Stomach smooth muscle (tissue), 2 donors: ENCODE measurements around the gene NADSYN1.

Experiments
- H3K27ac ChIP-seq: one replicate; pipeline ENCODE4 v1.7.0; 2013; ENCODE audit warnings: mild to moderate bottlenecking, low read length, inconsistent platforms
- H3K27me3 ChIP-seq, 2 donors: one replicate each; pipeline ENCODE4 v1.7.0; 2013; ENCODE audit warnings: low read length in 2 of 2; ENCODE audit not compliant: insufficient read depth in 2 of 2, control insufficient read depth in 1 of 2
- H3K36me3 ChIP-seq, 2 donors: one replicate each; pipeline ENCODE4 v1.7.0; 2013; ENCODE audit warnings: low read length in 2 of 2; ENCODE audit not compliant: control insufficient read depth in 2 of 2, insufficient read depth in 2 of 2
- H3K4me1 ChIP-seq: one replicate; pipeline ENCODE4 v1.7.0; 2013; ENCODE audit warnings: low read length; ENCODE audit not compliant: control insufficient read depth, insufficient read depth
- H3K4me3 ChIP-seq, 2 donors: one replicate each; pipeline ENCODE4 v1.7.0; 2013; ENCODE audit warnings: low read length in 2 of 2
- H3K9ac ChIP-seq, 2 donors: one replicate each; pipeline ENCODE4 v1.7.0; 2013; ENCODE audit warnings: low read length in 2 of 2, mild to moderate bottlenecking in 1 of 2
- H3K9me3 ChIP-seq, 2 donors: one replicate each; pipeline ENCODE4 v1.7.0; 2013; ENCODE audit warnings: low read length in 2 of 2; ENCODE audit not compliant: control insufficient read depth in 2 of 2
- donor health status: healthy.
- donor health status: Pancreatic carcinoma.

Gene NADSYN1

GRCh38 chr11:71453037-71453917, at the start of gene NADSYN1:
TSS of gene NADSYN1 (plus strand) at chr11:71453203. CDS start at chr11:71453297, 94 bp downstream.
- Histone ChIP-seq H3K36me3 (peaks cover 8 to 20% of the 10 kb centered on the region in 2 donors), H3K4me3 (peak within 1 kb of the TSS; percentile 95), H3K4me1 (peaks cover 32% of the 10 kb centered on the region), H3K9ac (peak within 1 kb of the TSS; percentile 71 to 80), H3K27me3 (no peaks in the 10 kb centered on the region), H3K27ac (peak within 1 kb of the TSS; percentile 60), H3K9me3 (no peaks in the 10 kb centered on the region)

- Histone ChIP-seq H3K9ac (no peak overlapping the region), H3K27me3 (peaks cover 0 to 10% of the 10 kb centered on the region in 2 donors), H3K9me3 (no peaks in the 10 kb centered on the region), H3K4me1 (no peaks in the 10 kb centered on the region), H3K4me3 (no peak overlapping the region), H3K27ac (no peak overlapping the region), H3K36me3 (no peaks in the 10 kb centered on the region)
These were observed 48.8 kb upstream of the NADSYN1 start for GRCh38 chr11:71404209-71404608.

- H3K4me3 ChIP-seq = no peak overlapping the region
- no peaks in the 10 kb centered on the region for H3K4me1 ChIP-seq
- H3K9ac ChIP-seq = no peak overlapping the region
- no peaks in the 10 kb centered on the region for H3K9me3 ChIP-seq
- peaks cover 0 to 7% of the 10 kb centered on the region in 2 donors for H3K27me3 ChIP-seq
- no peaks in the 10 kb centered on the region for H3K36me3 ChIP-seq
- H3K27ac ChIP-seq = no peak overlapping the region
These were observed 46.3 kb upstream of the NADSYN1 start for GRCh38 chr11:71406681-71407080.

GRCh38 chr11:71407356-71407755, 45.6 kb upstream of the NADSYN1 start:
- Histone ChIP-seq H3K36me3 (no peaks in the 10 kb centered on the region), H3K9ac (no peak overlapping the region), H3K27me3 (peaks cover 0 to 7% of the 10 kb centered on the region in 2 donors), H3K4me1 (no peaks in the 10 kb centered on the region), H3K4me3 (no peak overlapping the region), H3K27ac (no peak overlapping the region), H3K9me3 (no peaks in the 10 kb centered on the region)

GRCh38 chr11:71408826-71409225, 44.2 kb upstream of the NADSYN1 start:
- H3K9ac ChIP-seq = no peak overlapping the region
- H3K27me3 ChIP-seq = peaks cover 0 to 3% of the 10 kb centered on the region in 2 donors
- no peaks in the 10 kb centered on the region for H3K9me3 ChIP-seq
- H3K4me3 ChIP-seq = no peak overlapping the region
- H3K27ac ChIP-seq = no peak overlapping the region
- H3K36me3 ChIP-seq = no peaks in the 10 kb centered on the region
- no peaks in the 10 kb centered on the region for H3K4me1 ChIP-seq

- H3K9ac ChIP-seq = no peak overlapping the region
- H3K27ac ChIP-seq = no peak overlapping the region
- H3K4me3 ChIP-seq = no peak overlapping the region
- no peaks in the 10 kb centered on the region for H3K4me1 ChIP-seq
- H3K9me3 ChIP-seq = no peaks in the 10 kb centered on the region
- no peaks in the 10 kb centered on the region for H3K36me3 ChIP-seq
- peaks cover 0 to 3% of the 10 kb centered on the region in 2 donors for H3K27me3 ChIP-seq
These were observed 42.5 kb upstream of the NADSYN1 start for GRCh38 chr11:71410363-71410966.

GRCh38 chr11:71414645-71415044, 38.4 kb upstream of the NADSYN1 start:
- Histone ChIP-seq H3K36me3 (no peaks in the 10 kb centered on the region), H3K27ac (no peak overlapping the region), H3K9ac (no peak overlapping the region), H3K9me3 (no peaks in the 10 kb centered on the region), H3K4me1 (peaks cover 2% of the 10 kb centered on the region), H3K27me3 (no peaks in the 10 kb centered on the region), H3K4me3 (no peak overlapping the region)

GRCh38 chr11:71418643-71419042, 34.4 kb upstream of the NADSYN1 start:
- Histone ChIP-seq H3K4me3 (no peak overlapping the region), H3K4me1 (peaks cover 2% of the 10 kb centered on the region), H3K27ac (no peak overlapping the region), H3K27me3 (peaks cover 0 to 2% of the 10 kb centered on the region in 2 donors), H3K9me3 (no peaks in the 10 kb centered on the region), H3K9ac (no peak overlapping the region), H3K36me3 (no peaks in the 10 kb centered on the region)

- Histone ChIP-seq H3K4me3 (no peak overlapping the region), H3K9me3 (no peaks in the 10 kb centered on the region), H3K27me3 (peaks cover 0 to 2% of the 10 kb centered on the region in 2 donors), H3K27ac (no peak overlapping the region), H3K36me3 (no peaks in the 10 kb centered on the region), H3K4me1 (peaks cover 2% of the 10 kb centered on the region), H3K9ac (no peak overlapping the region)
These were observed 32.4 kb upstream of the NADSYN1 start for GRCh38 chr11:71420455-71421241.

GRCh38 chr11:71421392-71421950, 31.5 kb upstream of the NADSYN1 start:
- H3K4me3 ChIP-seq = no peak overlapping the region
- H3K9me3 ChIP-seq = no peaks in the 10 kb centered on the region
- no peaks in the 10 kb centered on the region for H3K36me3 ChIP-seq
- H3K9ac ChIP-seq = no peak overlapping the region
- H3K27ac ChIP-seq = no peak overlapping the region
- H3K4me1 ChIP-seq = peaks cover 2% of the 10 kb centered on the region
- peaks cover 0 to 2% of the 10 kb centered on the region in 2 donors for H3K27me3 ChIP-seq
